ENCODE measurements around the gene SOCS2.

DNA sequence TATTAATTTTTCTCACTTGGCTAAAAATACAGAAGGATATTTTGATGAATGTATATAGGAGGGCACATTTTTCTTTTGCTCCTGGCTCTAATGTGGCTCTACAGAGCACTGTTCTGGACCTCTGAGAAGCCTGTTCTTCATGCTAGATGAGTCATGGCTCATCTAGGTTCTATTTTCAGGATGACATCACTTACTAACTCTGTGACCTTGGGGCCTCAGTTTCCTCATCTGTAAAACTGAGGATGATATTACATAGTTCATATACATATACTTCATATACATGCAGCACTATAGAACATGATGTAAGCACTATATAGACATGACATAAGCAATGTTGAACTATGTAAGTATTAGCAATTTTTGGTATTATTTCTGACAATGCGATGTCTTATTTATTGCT, 35.8 kb downstream of the SOCS2 start:
- TF ChIP-seq, protein P1, sequence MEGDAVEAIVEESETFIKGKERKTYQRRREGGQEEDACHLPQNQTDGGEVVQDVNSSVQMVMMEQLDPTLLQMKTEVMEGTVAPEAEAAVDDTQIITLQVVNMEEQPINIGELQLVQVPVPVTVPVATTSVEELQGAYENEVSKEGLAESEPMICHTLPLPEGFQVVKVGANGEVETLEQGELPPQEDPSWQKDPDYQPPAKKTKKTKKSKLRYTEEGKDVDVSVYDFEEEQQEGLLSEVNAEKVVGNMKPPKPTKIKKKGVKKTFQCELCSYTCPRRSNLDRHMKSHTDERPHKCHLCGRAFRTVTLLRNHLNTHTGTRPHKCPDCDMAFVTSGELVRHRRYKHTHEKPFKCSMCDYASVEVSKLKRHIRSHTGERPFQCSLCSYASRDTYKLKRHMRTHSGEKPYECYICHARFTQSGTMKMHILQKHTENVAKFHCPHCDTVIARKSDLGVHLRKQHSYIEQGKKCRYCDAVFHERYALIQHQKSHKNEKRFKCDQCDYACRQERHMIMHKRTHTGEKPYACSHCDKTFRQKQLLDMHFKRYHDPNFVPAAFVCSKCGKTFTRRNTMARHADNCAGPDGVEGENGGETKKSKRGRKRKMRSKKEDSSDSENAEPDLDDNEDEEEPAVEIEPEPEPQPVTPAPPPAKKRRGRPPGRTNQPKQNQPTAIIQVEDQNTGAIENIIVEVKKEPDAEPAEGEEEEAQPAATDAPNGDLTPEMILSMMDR (IDR thresholded peaks at IDR 0.05; ENCODE audit: low read depth, low read length) = no peak
- TF ChIP-seq EZH2phosphoT487 (IDR thresholded peaks at IDR 0.05; ENCODE audit: low read depth) = no peak
